ENCODE results near the gene LTN1.

Gene LTN1

GRCh38 chr21:29024474-29025327, 32.0 kb upstream of the LTN1 start, which contains the start of gene USP16:
Gene USP16, plus strand, starts transcription at chr21:29024668. Its CDS starts 3,246 bp downstream, at chr21:29027914.
- Histone ChIP-seq H3K36me3 (ENCODE audit: control insufficient read depth, low read length) (peaks cover 16% of the 10 kb centered on the region), H3K27me3 (ENCODE audit: control insufficient read depth, low read length) (no peaks in the 10 kb centered on the region), H3F3A (ENCODE audit: control insufficient read depth, insufficient read depth) (peaks cover 17% of the 10 kb centered on the region), H3K4me2 (ENCODE audit: low read length) (peak within 1 kb of the TSS; percentile 85), H3K9me2 (replicated peaks; ENCODE audit: control insufficient read depth, low read length) (no peaks in the 10 kb centered on the region), H3K4me1 (ENCODE audit: control insufficient read depth, low read length) (peaks cover 28% of the 10 kb centered on the region), H3K4me3 (ENCODE audit: low read length) (peak within 1 kb of the TSS; percentile 89), H4K20me1 (ENCODE audit: control insufficient read depth, insufficient read depth, low read depth, low read length) (no peaks in the 10 kb centered on the region), H3K27ac (ENCODE audit: low read depth, low read length) (peak within 1 kb of the TSS; percentile 73), H3K9me3 (ENCODE audit: control insufficient read depth, insufficient read depth, low read length) (no peaks in the 10 kb centered on the region), H3K79me2 (ENCODE audit: control insufficient read depth, low read length) (peaks cover 54% of the 10 kb centered on the region)
- TF ChIP-seq EZH2phosphoT487 (IDR thresholded peaks at IDR 0.05; ENCODE audit: borderline replicate concordance, low read length) = no peak
- no peak for TF ChIP-seq CTCF (IDR thresholded peaks at IDR 0.05; ENCODE audit: low read depth, low read length, poor library complexity, severe bottlenecking)

- Histone ChIP-seq H3K79me2 (ENCODE audit: control insufficient read depth, low read length) (peaks cover 55% of the 10 kb centered on the region), H3K9me2 (replicated peaks; ENCODE audit: control insufficient read depth, low read length) (no peaks in the 10 kb centered on the region), H3K27me3 (ENCODE audit: control insufficient read depth, low read length) (no peaks in the 10 kb centered on the region), H3K4me3 (ENCODE audit: low read length) (no peak overlapping the region), H4K20me1 (ENCODE audit: control insufficient read depth, insufficient read depth, low read depth, low read length) (no peaks in the 10 kb centered on the region), H3K36me3 (ENCODE audit: control insufficient read depth, low read length) (peaks cover 8% of the 10 kb centered on the region; the same call in 1 of the 2 replicates), H3K4me1 (ENCODE audit: control insufficient read depth, low read length) (peaks cover 36% of the 10 kb centered on the region), H3K27ac (ENCODE audit: low read depth, low read length) (no peak overlapping the region), H3K9me3 (ENCODE audit: control insufficient read depth, insufficient read depth, low read length) (no peaks in the 10 kb centered on the region), H3K4me2 (ENCODE audit: low read length) (no peak overlapping the region), H3F3A (ENCODE audit: control insufficient read depth, insufficient read depth) (peaks cover 14% of the 10 kb centered on the region)
- TF ChIP-seq EZH2phosphoT487 (IDR thresholded peaks at IDR 0.05; ENCODE audit: borderline replicate concordance, low read length) (no peak), CTCF (IDR thresholded peaks at IDR 0.05; ENCODE audit: low read depth, low read length, poor library complexity, severe bottlenecking) (no peak)
Measured at GRCh38 chr21:29022166-29022565, 29.5 kb upstream of the LTN1 start.

- peaks cover 16% of the 10 kb centered on the region for H3K4me1 ChIP-seq (ENCODE audit: control insufficient read depth, low read length)
- no peaks in the 10 kb centered on the region for H3K9me3 ChIP-seq (ENCODE audit: control insufficient read depth, insufficient read depth, low read length)
- no peak for TF ChIP-seq CTCF (IDR thresholded peaks at IDR 0.05; ENCODE audit: low read depth, low read length, poor library complexity, severe bottlenecking)
- TF ChIP-seq EZH2phosphoT487 (IDR thresholded peaks at IDR 0.05; ENCODE audit: borderline replicate concordance, low read length) = no peak
- peak overlapping the region; percentile 70 for H3K4me2 ChIP-seq (ENCODE audit: low read length)
- H3K27me3 ChIP-seq (ENCODE audit: control insufficient read depth, low read length) = no peaks in the 10 kb centered on the region
- peaks cover 32% of the 10 kb centered on the region for H3K79me2 ChIP-seq (ENCODE audit: control insufficient read depth, low read length)
- H3K36me3 ChIP-seq (ENCODE audit: control insufficient read depth, low read length) = peaks cover 8% of the 10 kb centered on the region; the same call in 1 of the 2 replicates
- no peaks in the 10 kb centered on the region for H4K20me1 ChIP-seq (ENCODE audit: control insufficient read depth, insufficient read depth, low read depth, low read length)
- H3F3A ChIP-seq (ENCODE audit: control insufficient read depth, insufficient read depth) = peaks cover 12% of the 10 kb centered on the region; the same call in 1 of the 2 replicates
- peak overlapping the region; percentile 40 for H3K27ac ChIP-seq (ENCODE audit: low read depth, low read length)
- H3K9me2 ChIP-seq (replicated peaks; ENCODE audit: control insufficient read depth, low read length) = no peaks in the 10 kb centered on the region
- peak overlapping the region; percentile 92 for H3K4me3 ChIP-seq (ENCODE audit: low read length)
Measured at GRCh38 chr21:29018540-29018939, 25.9 kb upstream of the LTN1 start.
